NB4 (cell line): ENCODE results near the gene SPPL2B.

Source experiments
- POLR2A ChIP-seq: IDR thresholded peaks from 2 replicates; pipeline ENCODE4 v1.6.1; 2011; ENCODE audit warnings: mild to moderate bottlenecking; ENCODE audit not compliant: insufficient read length; ENCODE audit errors: extremely low read depth
- TF ChIP-seq, protein P1 (sequence below): IDR thresholded peaks from one replicate; pipeline ENCODE4 v1.5.1; 2012; ENCODE audit warnings: low read depth, low read length
- TF ChIP-seq, protein P2 (sequence below): IDR thresholded peaks from 2 replicates; pipeline ENCODE4 v1.6.1; 2011; ENCODE audit warnings: low read depth, low read length

DNA sequence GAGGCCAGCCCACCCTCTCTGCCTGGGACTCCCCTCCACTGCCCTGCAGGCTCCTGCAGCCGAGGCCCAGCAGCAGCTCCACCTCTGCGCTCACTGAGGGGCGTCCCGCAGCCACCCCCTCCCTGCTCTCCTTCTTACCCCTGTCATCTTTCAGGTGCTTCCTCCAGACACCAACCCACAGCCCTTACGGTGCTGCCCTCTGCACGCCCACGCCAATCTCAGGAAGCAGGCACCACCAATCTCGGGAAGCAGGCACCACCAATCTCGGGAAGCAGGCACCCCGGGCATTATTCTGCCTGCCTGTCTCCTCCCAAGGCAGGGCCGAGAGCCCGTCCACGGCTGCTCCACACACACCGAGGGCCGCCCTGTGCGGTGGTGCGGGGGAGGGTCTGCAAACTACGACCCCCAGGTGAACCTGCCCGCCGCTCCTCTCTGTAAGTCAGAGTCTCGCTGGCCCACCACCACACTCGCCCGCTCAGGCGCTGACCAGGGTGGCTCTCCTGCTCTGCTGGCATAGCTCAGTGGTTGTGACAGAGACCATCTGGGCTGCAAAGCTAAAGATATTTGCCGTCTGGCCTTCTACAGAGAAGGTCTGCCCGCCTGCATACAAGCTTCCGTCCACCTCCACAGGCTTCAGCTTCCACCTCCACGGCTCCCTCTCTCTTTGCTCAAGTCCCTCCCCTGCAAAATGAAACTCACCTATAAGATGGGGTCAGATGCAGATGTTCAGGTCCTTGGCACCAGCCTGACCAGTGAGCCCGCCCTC, 3.0 kb upstream of the SPPL2B start:
- TF ChIP-seq, protein P1, sequence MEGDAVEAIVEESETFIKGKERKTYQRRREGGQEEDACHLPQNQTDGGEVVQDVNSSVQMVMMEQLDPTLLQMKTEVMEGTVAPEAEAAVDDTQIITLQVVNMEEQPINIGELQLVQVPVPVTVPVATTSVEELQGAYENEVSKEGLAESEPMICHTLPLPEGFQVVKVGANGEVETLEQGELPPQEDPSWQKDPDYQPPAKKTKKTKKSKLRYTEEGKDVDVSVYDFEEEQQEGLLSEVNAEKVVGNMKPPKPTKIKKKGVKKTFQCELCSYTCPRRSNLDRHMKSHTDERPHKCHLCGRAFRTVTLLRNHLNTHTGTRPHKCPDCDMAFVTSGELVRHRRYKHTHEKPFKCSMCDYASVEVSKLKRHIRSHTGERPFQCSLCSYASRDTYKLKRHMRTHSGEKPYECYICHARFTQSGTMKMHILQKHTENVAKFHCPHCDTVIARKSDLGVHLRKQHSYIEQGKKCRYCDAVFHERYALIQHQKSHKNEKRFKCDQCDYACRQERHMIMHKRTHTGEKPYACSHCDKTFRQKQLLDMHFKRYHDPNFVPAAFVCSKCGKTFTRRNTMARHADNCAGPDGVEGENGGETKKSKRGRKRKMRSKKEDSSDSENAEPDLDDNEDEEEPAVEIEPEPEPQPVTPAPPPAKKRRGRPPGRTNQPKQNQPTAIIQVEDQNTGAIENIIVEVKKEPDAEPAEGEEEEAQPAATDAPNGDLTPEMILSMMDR: no peak
- TF ChIP-seq, protein P2, sequence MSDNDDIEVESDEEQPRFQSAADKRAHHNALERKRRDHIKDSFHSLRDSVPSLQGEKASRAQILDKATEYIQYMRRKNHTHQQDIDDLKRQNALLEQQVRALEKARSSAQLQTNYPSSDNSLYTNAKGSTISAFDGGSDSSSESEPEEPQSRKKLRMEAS: no peak
- no peak for TF ChIP-seq POLR2A
